ENCODE measurements around the gene KCNIP3. TPM values are rescaled to one million over a fixed set of nuclear protein-coding genes. Genes with fewer than 3 reads are reported as not detected.

The KCNIP3 gene
- total RNA-seq, 2 experiments from 2014 or later: not detected

GRCh38 chr2:95303191-95303919, 6.2 kb downstream of the KCNIP3 start:
- DNase-seq: no peak
- H3K4me3 Mint-ChIP-seq: no peak overlapping the region
- no peaks in the 10 kb centered on the region for H3K27me3 Mint-ChIP-seq
- no peaks in the 10 kb centered on the region for H3K4me1 Mint-ChIP-seq (ENCODE audit: low read depth)
- H3K9me3 Mint-ChIP-seq: no peaks in the 10 kb centered on the region
- CTCF ChIA-PET: no interaction called here
- POLR2A ChIA-PET: no interaction called here
- H3K27ac Mint-ChIP-seq: no peak overlapping the region
- intact Hi-C loops (cut with micrococcal nuclease): no loop called here
- H3K36me3 Mint-ChIP-seq: no peaks in the 10 kb centered on the region

- Mint-ChIP-seq H3K36me3 (no peaks in the 10 kb centered on the region), H3K9me3 (no peaks in the 10 kb centered on the region), H3K27me3 (no peaks in the 10 kb centered on the region), H3K4me1 (ENCODE audit: low read depth) (no peaks in the 10 kb centered on the region), H3K27ac (no peak overlapping the region), H3K4me3 (no peak overlapping the region)
- ChIA-PET CTCF (interaction anchor here (1.3 kb wide), 1 partner anchor 349 kb away, joined by 3 read pairs; no protein-coding TSS in a partner anchor), POLR2A (no interaction called here)
- intact Hi-C loops (cut with micrococcal nuclease): no loop called here
- no peak for DNase-seq
These were observed 8.4 kb downstream of the KCNIP3 start for GRCh38 chr2:95305380-95306061.

- intact Hi-C loops (cut with micrococcal nuclease): no loop called here
- Mint-ChIP-seq H3K27ac (no peak overlapping the region), H3K4me1 (ENCODE audit: low read depth) (no peaks in the 10 kb centered on the region), H3K4me3 (no peak overlapping the region), H3K9me3 (no peaks in the 10 kb centered on the region), H3K36me3 (no peaks in the 10 kb centered on the region), H3K27me3 (no peaks in the 10 kb centered on the region)
- DNase-seq: no peak
- POLR2A ChIA-PET: no interaction called here
- CTCF ChIA-PET: no interaction called here
These were observed 9.3 kb downstream of the KCNIP3 start for GRCh38 chr2:95306336-95306895.

GRCh38 chr2:95307036-95307435, 9.9 kb downstream of the KCNIP3 start:
- no peaks in the 10 kb centered on the region for H3K9me3 Mint-ChIP-seq
- CTCF ChIA-PET: no interaction called here
- H3K4me3 Mint-ChIP-seq: no peak overlapping the region
- no peaks in the 10 kb centered on the region for H3K27me3 Mint-ChIP-seq
- no peaks in the 10 kb centered on the region for H3K36me3 Mint-ChIP-seq
- no peak for DNase-seq
- POLR2A ChIA-PET: no interaction called here
- no peaks in the 10 kb centered on the region for H3K4me1 Mint-ChIP-seq (ENCODE audit: low read depth)
- intact Hi-C loops (cut with micrococcal nuclease): no loop called here
- no peak overlapping the region for H3K27ac Mint-ChIP-seq

GRCh38 chr2:95307878-95308277, 10.7 kb downstream of the KCNIP3 start:
- DNase-seq: no peak
- Mint-ChIP-seq H3K9me3 (no peaks in the 10 kb centered on the region), H3K27me3 (no peaks in the 10 kb centered on the region), H3K27ac (no peak overlapping the region), H3K4me1 (ENCODE audit: low read depth) (no peaks in the 10 kb centered on the region), H3K4me3 (no peak overlapping the region), H3K36me3 (no peaks in the 10 kb centered on the region)
- intact Hi-C loops (cut with micrococcal nuclease): no loop called here
- ChIA-PET CTCF (no interaction called here), POLR2A (no interaction called here)

GRCh38 chr2:95308426-95308990, 11.4 kb downstream of the KCNIP3 start:
- Mint-ChIP-seq H3K27ac (no peak overlapping the region), H3K4me1 (ENCODE audit: low read depth) (no peaks in the 10 kb centered on the region), H3K27me3 (no peaks in the 10 kb centered on the region), H3K9me3 (no peaks in the 10 kb centered on the region), H3K36me3 (no peaks in the 10 kb centered on the region), H3K4me3 (no peak overlapping the region)
- no peak for DNase-seq
- CTCF ChIA-PET: no interaction called here
- POLR2A ChIA-PET: no interaction called here
- intact Hi-C loops (cut with micrococcal nuclease): no loop called here

- Mint-ChIP-seq H3K27ac (no peak overlapping the region), H3K27me3 (no peaks in the 10 kb centered on the region), H3K4me3 (no peak overlapping the region), H3K36me3 (no peaks in the 10 kb centered on the region), H3K9me3 (no peaks in the 10 kb centered on the region), H3K4me1 (ENCODE audit: low read depth) (no peaks in the 10 kb centered on the region)
- POLR2A ChIA-PET: no interaction called here
- CTCF ChIA-PET: no interaction called here
- DNase-seq: no peak
- intact Hi-C loops (cut with micrococcal nuclease): no loop called here
These were observed 12.5 kb downstream of the KCNIP3 start for GRCh38 chr2:95309599-95309998.

GRCh38 chr2:95310216-95310615, 13.1 kb downstream of the KCNIP3 start:
- intact Hi-C loops (cut with micrococcal nuclease): loop anchor here (10.0 kb wide), 1 partner anchor 285 kb away; the partner anchor contains the start of gene MAL
- Mint-ChIP-seq H3K4me3 (no peak overlapping the region), H3K4me1 (ENCODE audit: low read depth) (no peaks in the 10 kb centered on the region), H3K27ac (no peak overlapping the region), H3K27me3 (no peaks in the 10 kb centered on the region), H3K36me3 (no peaks in the 10 kb centered on the region), H3K9me3 (no peaks in the 10 kb centered on the region)
- POLR2A ChIA-PET: no interaction called here
- DNase-seq: no peak
- CTCF ChIA-PET: no interaction called here

- H3K27me3 Mint-ChIP-seq: no peaks in the 10 kb centered on the region
- no peaks in the 10 kb centered on the region for H3K4me1 Mint-ChIP-seq (ENCODE audit: low read depth)
- H3K36me3 Mint-ChIP-seq: no peaks in the 10 kb centered on the region
- DNase-seq: no peak
- ChIA-PET CTCF (no interaction called here), POLR2A (no interaction called here)
- H3K4me3 Mint-ChIP-seq: no peak overlapping the region
- no peak overlapping the region for H3K27ac Mint-ChIP-seq
- H3K9me3 Mint-ChIP-seq: no peaks in the 10 kb centered on the region
- intact Hi-C loops (cut with micrococcal nuclease): loop anchor here (1.0 to 10.0 kb wide), 2 partner anchors 17 to 286 kb away; partner anchors contain the start of gene MAL
These were observed 13.5 kb downstream of the KCNIP3 start for GRCh38 chr2:95310651-95311050.

- Mint-ChIP-seq H3K4me3 (no peak overlapping the region), H3K9me3 (no peaks in the 10 kb centered on the region), H3K27me3 (no peaks in the 10 kb centered on the region), H3K36me3 (no peaks in the 10 kb centered on the region), H3K27ac (no peak overlapping the region), H3K4me1 (ENCODE audit: low read depth) (no peaks in the 10 kb centered on the region)
- intact Hi-C loops (cut with micrococcal nuclease): loop anchor here (1.0 to 10.0 kb wide), 2 partner anchors 15 to 287 kb away; partner anchors contain the start of gene MAL
- ChIA-PET CTCF (no interaction called here), POLR2A (no interaction called here)
- no peak for DNase-seq
These were observed 14.8 kb downstream of the KCNIP3 start for GRCh38 chr2:95311815-95312542.

GRCh38 chr2:95312543-95313201, 15.5 kb downstream of the KCNIP3 start:
- Mint-ChIP-seq H3K4me3 (no peak overlapping the region), H3K27me3 (peaks cover 2% of the 10 kb centered on the region), H3K4me1 (ENCODE audit: low read depth) (no peaks in the 10 kb centered on the region), H3K9me3 (no peaks in the 10 kb centered on the region), H3K36me3 (no peaks in the 10 kb centered on the region), H3K27ac (no peak overlapping the region)
- DNase-seq: no peak
- CTCF ChIA-PET: no interaction called here
- intact Hi-C loops (cut with micrococcal nuclease): loop anchor here (10.0 kb wide), 1 partner anchor 288 kb away; the partner anchor contains the start of gene MAL
- POLR2A ChIA-PET: no interaction called here
